GM12872 (cell line): ENCODE results near the gene REPIN1.

ENCODE experiments used
- TF ChIP-seq, protein P1 (sequence below): IDR thresholded peaks from 3 replicates; pipeline ENCODE4 v1.5.1; 2011; ENCODE audit warnings: low read depth, mild to moderate bottlenecking, low read length, moderate library complexity; ENCODE audit not compliant: insufficient read depth

The REPIN1 gene

DNA sequence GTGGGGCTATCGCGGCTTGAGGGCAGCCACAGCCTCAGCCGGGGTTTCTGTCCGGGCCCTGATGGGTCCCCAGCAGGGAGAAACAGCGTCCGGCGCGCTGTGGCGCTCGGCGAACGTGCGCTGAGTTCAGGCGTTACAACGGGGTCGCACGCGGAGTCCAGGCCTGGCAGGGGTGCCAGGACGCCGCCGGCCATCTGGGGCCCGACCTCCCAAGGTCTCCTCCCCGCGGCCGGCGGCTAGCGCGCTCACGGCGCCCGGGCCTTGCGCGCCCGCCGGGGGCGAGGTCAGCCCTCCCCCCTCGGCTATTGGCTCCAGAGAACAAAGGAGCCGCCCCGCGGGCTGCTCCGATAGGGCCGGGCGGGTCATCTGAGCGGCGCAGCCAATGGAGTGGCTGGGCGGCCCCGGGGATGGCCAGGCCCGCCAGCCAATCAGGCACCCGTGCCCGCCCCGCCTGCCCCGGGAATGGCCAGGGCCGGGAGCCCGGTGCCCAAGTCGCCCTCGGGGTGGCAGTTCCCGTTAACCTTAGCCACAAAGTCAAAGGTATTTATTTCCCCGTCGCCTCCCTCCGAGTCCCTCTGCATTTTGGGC, 10.3 kb downstream of the REPIN1 start, which contains the start of gene ZNF775:
Gene ZNF775, plus strand, starts transcription at position 478 of the 588 bp plus-strand sequence. CDS start 9,141 bp downstream, outside the sequence.
- TF ChIP-seq, protein P1, sequence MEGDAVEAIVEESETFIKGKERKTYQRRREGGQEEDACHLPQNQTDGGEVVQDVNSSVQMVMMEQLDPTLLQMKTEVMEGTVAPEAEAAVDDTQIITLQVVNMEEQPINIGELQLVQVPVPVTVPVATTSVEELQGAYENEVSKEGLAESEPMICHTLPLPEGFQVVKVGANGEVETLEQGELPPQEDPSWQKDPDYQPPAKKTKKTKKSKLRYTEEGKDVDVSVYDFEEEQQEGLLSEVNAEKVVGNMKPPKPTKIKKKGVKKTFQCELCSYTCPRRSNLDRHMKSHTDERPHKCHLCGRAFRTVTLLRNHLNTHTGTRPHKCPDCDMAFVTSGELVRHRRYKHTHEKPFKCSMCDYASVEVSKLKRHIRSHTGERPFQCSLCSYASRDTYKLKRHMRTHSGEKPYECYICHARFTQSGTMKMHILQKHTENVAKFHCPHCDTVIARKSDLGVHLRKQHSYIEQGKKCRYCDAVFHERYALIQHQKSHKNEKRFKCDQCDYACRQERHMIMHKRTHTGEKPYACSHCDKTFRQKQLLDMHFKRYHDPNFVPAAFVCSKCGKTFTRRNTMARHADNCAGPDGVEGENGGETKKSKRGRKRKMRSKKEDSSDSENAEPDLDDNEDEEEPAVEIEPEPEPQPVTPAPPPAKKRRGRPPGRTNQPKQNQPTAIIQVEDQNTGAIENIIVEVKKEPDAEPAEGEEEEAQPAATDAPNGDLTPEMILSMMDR: no peak

DNA sequence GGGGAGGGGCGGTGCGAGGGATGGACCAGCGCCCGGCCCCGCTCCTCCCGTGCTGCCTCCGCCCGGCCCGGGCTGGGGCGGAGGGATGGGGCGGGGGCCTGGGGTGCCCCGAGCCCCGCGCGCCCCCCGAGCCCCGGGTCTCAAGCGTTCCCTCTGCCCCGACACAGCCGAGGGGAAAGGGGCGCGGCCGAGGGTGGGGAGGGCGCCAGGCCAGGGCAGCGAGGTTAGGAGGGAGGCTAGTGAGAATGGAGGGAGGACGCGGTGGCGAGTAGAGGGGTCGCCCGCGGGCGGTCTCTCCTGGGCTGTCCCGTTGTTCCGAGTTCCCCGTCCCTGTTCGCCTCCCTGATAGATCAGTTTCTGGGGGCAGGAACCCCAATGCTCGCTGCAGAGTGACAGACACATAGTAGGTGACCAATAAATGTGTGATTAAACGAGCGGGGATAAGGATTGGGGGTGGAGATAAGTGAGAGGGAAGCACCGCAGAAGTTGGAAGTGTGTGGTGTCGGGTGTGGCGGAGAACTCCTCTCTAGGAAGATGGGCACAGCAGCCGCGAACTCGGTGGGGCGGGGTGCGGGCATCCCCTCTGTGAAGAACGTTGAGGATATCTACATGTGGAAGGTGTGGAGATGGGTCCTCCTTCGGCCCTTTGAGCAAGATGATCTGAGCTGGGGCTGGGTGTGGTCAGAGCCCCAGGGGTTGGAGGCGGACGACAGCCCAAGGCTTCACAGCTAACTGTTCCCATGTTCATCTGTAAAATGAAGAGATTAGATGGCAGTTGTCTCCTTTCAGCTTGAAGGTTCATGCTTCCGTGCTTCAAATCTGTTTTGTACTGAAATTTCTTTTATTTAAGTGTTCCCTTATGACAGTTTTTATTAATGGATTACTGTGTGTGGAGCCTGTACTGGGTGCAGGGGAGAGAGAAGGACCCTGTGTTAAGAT, 11.1 kb downstream of the REPIN1 start:
- TF ChIP-seq, protein P1: no peak

DNA sequence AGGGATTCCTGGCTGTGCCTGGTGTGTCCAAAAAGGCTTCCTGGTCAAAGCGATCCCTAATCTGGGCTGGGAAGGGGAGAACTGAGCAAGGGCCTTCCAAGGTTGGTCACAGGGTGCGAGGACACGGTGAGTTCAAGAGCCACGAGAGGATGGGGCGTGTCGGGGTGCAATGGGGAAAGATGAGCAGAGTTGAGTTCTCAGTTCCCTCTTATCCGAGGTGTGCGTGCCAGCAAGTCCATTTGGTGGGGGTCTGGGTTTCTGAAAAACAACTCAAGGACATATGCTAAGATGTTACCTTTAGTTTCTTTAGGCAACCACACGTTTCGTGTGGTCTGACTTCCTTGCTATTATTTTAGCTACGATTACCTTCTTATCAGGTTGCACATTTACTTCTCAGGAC, 11.8 kb downstream of the REPIN1 start:
- TF ChIP-seq, protein P1: no peak

DNA sequence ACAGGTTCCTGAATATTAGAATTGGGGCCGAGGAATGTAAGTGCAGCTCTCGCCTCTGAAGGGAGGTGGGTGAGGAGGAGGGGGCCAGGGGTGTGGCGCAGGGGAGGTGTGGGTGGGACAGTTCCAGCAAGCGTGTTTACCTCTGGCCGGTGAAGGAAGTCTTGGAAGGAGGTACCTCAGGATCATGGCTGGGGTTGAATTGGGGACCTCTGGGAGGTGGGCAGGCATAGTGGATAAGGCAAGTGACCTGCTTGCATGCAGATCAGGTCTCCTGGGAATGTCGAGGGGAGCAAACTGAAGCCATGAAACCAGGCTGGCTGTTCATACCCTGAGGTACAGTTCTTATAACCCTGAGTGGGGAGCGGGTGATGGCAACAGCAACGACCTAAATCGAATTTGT, 12.5 kb downstream of the REPIN1 start:
- TF ChIP-seq, protein P1: no peak

DNA sequence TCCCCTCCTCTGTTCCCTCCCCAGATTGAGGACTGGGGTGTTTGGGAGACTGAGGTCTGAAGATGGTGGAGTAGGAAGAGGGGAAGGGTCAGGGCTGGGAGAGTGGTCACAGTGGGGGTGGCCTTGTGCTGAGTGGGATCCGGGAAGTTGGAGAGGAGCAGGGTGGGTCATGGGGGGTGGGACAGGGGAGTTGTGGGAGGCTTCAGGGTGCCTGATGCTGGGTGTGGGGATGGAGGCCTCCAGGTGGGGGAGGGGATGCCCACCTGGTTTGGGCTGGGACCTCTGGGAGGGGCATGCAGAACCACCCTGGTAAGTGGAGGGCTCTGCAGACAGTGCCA, 13.1 kb downstream of the REPIN1 start:
- TF ChIP-seq, protein P1: no peak

DNA sequence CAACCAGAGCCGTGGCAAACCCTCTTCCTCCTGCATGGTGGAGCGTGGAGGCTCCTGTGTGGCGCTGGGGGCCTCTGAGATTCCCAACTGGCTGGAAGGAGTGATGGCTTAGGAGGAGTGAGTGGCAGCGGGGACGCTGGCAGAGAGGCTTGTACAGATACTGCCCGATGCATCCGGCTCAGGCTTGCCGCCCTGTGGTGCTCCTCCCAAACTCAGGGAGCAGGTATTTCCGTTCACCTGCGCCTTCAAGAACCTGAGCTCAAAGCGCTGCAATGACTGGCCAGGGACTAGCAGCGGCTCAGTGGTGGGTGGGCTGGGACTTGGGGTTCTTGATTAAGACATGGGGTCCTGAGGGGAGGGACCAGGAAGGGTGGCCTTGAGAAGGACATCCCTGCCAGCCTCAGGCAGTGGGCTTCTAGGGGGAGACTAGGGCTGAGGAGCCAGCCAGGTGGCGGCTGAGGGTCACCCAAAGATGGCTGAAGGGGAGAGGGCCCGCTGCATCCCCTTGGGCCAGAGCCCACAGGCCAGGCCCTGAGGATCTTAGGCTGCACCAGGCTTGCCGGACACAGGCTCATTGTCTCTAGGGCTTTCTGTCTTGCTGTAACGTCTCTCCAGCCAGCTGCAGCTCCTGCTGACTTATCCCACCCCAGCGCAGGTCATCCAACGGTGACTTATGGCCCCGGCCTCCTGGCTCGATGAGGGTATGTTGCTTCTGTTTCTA, 13.7 kb downstream of the REPIN1 start:
- TF ChIP-seq, protein P1: no peak

DNA sequence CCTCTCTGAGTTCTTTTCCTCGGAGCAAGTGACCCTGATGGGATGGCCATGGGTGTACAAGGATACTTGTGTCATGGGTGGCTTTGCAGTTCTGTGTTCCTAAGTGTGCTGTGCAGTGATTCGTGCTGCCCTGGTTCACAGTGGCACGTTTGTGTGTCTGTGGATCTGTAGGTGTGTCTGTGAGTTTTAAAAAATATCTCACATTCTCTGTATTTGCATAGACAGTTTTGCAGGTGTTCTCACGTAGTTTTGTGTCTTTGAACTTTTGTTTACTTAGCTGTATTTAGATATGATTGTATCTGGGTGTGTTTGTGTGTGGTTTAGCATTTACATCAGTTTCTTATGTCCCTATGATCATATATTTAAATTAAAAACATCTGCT, 14.2 kb downstream of the REPIN1 start:
- TF ChIP-seq, protein P1: no peak
